ENCODE results near the gene NDST3.
"Not testable (repeated sequence)": the region's sequence is repeated elsewhere in the genome, so short reads cannot be mapped to it uniquely, and the experiment has no call there.

NDST3 gene

GRCh38 chr4:118296729-118297128, 262.4 kb downstream of the NDST3 start:
- H3K27me3 ChIP-seq (ENCODE audit: insufficient read depth, low read length, poor library complexity): peaks cover 2% of the 10 kb centered on the region
- H3K4me3 ChIP-seq (ENCODE audit: low read depth in 1 of 2, low read length in 2 of 2): no peak overlapping the region
- no peaks in the 10 kb centered on the region for H3K36me3 ChIP-seq (ENCODE audit: insufficient read depth, low read length)
- H4K20me1 ChIP-seq (ENCODE audit: insufficient read depth, low read length): no peaks in the 10 kb centered on the region
- no peaks in the 10 kb centered on the region for H3K79me2 ChIP-seq (ENCODE audit: insufficient read depth, low read length)
- H3K4me2 ChIP-seq (ENCODE audit: insufficient read depth, low read length): no peak overlapping the region
- no peak overlapping the region for H2AFZ ChIP-seq (ENCODE audit: low read depth, low read length)
- DNase-seq: no peak
- no peaks in the 10 kb centered on the region for H3K4me1 ChIP-seq (ENCODE audit: insufficient read depth, low read length)
- TF ChIP-seq, protein P1, sequence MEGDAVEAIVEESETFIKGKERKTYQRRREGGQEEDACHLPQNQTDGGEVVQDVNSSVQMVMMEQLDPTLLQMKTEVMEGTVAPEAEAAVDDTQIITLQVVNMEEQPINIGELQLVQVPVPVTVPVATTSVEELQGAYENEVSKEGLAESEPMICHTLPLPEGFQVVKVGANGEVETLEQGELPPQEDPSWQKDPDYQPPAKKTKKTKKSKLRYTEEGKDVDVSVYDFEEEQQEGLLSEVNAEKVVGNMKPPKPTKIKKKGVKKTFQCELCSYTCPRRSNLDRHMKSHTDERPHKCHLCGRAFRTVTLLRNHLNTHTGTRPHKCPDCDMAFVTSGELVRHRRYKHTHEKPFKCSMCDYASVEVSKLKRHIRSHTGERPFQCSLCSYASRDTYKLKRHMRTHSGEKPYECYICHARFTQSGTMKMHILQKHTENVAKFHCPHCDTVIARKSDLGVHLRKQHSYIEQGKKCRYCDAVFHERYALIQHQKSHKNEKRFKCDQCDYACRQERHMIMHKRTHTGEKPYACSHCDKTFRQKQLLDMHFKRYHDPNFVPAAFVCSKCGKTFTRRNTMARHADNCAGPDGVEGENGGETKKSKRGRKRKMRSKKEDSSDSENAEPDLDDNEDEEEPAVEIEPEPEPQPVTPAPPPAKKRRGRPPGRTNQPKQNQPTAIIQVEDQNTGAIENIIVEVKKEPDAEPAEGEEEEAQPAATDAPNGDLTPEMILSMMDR (IDR thresholded peaks at IDR 0.05; ENCODE audit: borderline replicate concordance, extremely low read depth, low read length, poor library complexity, severe bottlenecking): no peak
- TF ChIP-seq EZH2 (IDR thresholded peaks at IDR 0.05; ENCODE audit: borderline replicate concordance, low read depth, low read length, severe bottlenecking): no peak
- no peak overlapping the region for H3K9ac ChIP-seq (ENCODE audit: low read depth, low read length)
- H3K27ac ChIP-seq (ENCODE audit: low read length): no peak overlapping the region
- no peak for ATAC-seq (ENCODE audit: insufficient read depth, low read depth)
- H3K9me3 ChIP-seq (ENCODE audit: insufficient read depth, low read length, severe bottlenecking): no peaks in the 10 kb centered on the region

DNA sequence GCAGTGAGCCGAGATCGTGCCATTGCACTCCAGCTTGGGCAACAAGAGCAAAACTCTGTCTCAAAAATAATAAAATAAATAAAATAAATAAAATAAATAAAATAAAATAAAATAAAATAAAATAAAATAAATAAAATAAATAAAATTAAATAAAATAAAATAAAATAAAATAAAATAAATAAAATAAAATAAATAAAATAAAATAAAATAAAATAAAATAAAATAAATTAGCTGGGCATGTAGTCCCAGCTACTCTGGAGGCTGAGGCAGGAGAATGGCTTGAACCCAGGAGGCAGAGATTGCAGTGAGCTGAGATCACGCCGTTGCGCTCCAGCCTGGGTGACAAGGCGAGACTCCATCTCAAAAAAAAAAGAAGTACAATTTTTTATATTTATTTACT, 265.3 kb downstream of the NDST3 start:
- not testable (repeated sequence) for H3K27me3 ChIP-seq (ENCODE audit: insufficient read depth, low read length, poor library complexity); H3K36me3 ChIP-seq (ENCODE audit: insufficient read depth, low read length); H4K20me1 ChIP-seq (ENCODE audit: insufficient read depth, low read length); H3K9me3 ChIP-seq (ENCODE audit: insufficient read depth, low read length, severe bottlenecking); H3K79me2 ChIP-seq (ENCODE audit: insufficient read depth, low read length); H3K9ac ChIP-seq (ENCODE audit: low read depth, low read length); H3K4me2 ChIP-seq (ENCODE audit: insufficient read depth, low read length); H3K27ac ChIP-seq (ENCODE audit: low read length); H3K4me3 ChIP-seq (ENCODE audit: low read depth in 1 of 2, low read length in 2 of 2); H2AFZ ChIP-seq (ENCODE audit: low read depth, low read length); H3K4me1 ChIP-seq (ENCODE audit: insufficient read depth, low read length); ATAC-seq (ENCODE audit: insufficient read depth, low read depth); DNase-seq

- DNase-seq (no peak), ATAC-seq (ENCODE audit: insufficient read depth, low read depth) (no peak)
- H3K4me3 ChIP-seq (ENCODE audit: low read depth in 1 of 2, low read length in 2 of 2): no peak overlapping the region
- H3K9ac ChIP-seq (ENCODE audit: low read depth, low read length): no peak overlapping the region
- H3K4me1 ChIP-seq (ENCODE audit: insufficient read depth, low read length): no peaks in the 10 kb centered on the region
- H2AFZ ChIP-seq (ENCODE audit: low read depth, low read length): no peak overlapping the region
- TF ChIP-seq, protein P1 (IDR thresholded peaks at IDR 0.05; ENCODE audit: borderline replicate concordance, extremely low read depth, low read length, poor library complexity, severe bottlenecking): no peak
- no peak for TF ChIP-seq EZH2 (IDR thresholded peaks at IDR 0.05; ENCODE audit: borderline replicate concordance, low read depth, low read length, severe bottlenecking)
- no peak overlapping the region for H3K27ac ChIP-seq (ENCODE audit: low read length)
- H3K27me3 ChIP-seq (ENCODE audit: insufficient read depth, low read length, poor library complexity): peaks cover 6% of the 10 kb centered on the region
- H3K36me3 ChIP-seq (ENCODE audit: insufficient read depth, low read length): no peaks in the 10 kb centered on the region
- no peaks in the 10 kb centered on the region for H4K20me1 ChIP-seq (ENCODE audit: insufficient read depth, low read length)
- no peaks in the 10 kb centered on the region for H3K9me3 ChIP-seq (ENCODE audit: insufficient read depth, low read length, severe bottlenecking)
- H3K79me2 ChIP-seq (ENCODE audit: insufficient read depth, low read length): no peaks in the 10 kb centered on the region
- H3K4me2 ChIP-seq (ENCODE audit: insufficient read depth, low read length): no peak overlapping the region
Measured at GRCh38 chr4:118307643-118308042, 273.4 kb downstream of the NDST3 start.

Data from DND-41 (cell line).